Transverse colon (tissue), 4 donors: ENCODE data around the gene ASCL1. TPM values are rescaled to one million over a fixed set of nuclear protein-coding genes. Genes with fewer than 3 reads are reported as not detected.

Experiments
- DNase-seq: peaks from one replicate; pipeline ENCODE4 v3.0.0-alpha.2; 2019
- H3K27ac ChIP-seq, 4 donors: fragments of 200-600 bp; sonication (generic); 2 replicates each; pipeline ENCODE4 v1.5.1; 2016 to 2018; ENCODE audit warnings: inconsistent platforms in 4 of 4
- H3K27me3 ChIP-seq: fragments of 200-600 bp; sonication (generic); 2 replicates; pipeline ENCODE4 v1.5.1; 2017; ENCODE audit warnings: inconsistent platforms
- H3K36me3 ChIP-seq, 4 donors: fragments of 200-600 bp; sonication (generic); 2 replicates each; pipeline ENCODE4 v1.5.1; 2017 to 2019; ENCODE audit warnings: inconsistent platforms in 4 of 4
- H3K4me1 ChIP-seq, 4 donors: fragments of 200-600 bp; sonication (generic); 2 replicates each; pipeline ENCODE4 v1.5.1; 2017 to 2020; ENCODE audit warnings: inconsistent platforms in 4 of 4
- H3K4me3 ChIP-seq, 4 donors: fragments of 200-600 bp; sonication (generic); 1 replicate in 1 of 4; 2 replicates in 3 of 4; pipeline versions ENCODE4 v1.5.1 to v1.6.1; 2017 to 2019; ENCODE audit warnings: inconsistent platforms in 4 of 4
- H3K9me3 ChIP-seq, 2 donors: fragments of 200-600 bp; sonication (generic); 2 replicates each; pipeline ENCODE4 v1.5.1; 2017 to 2019; ENCODE audit warnings: inconsistent platforms in 2 of 2
- CTCF ChIP-seq, 5 experiments: fragments of 200-600 bp in 3 of 5; fragments of 450-650 bp in 2 of 5; sonication (generic) in 3 of 5; IDR thresholded peaks; 1 replicate in 2 of 5; 2 replicates in 3 of 5; pipeline ENCODE4 v1.5.1; 2016 to 2017; ENCODE audit warnings: antibody characterized with exemption in 5 of 5, inconsistent platforms in 3 of 5, mild to moderate bottlenecking in 2 of 5, moderate library complexity in 1 of 5
- EP300 ChIP-seq: sonication (generic); formaldehyde crosslinking; IDR thresholded peaks from one replicate; pipeline ENCODE4 v1.6.1; 2017; ENCODE audit warnings: antibody characterized with exemption, low read depth
- POLR2A ChIP-seq: fragments of 450-650 bp; IDR thresholded peaks from one replicate; pipeline ENCODE4 v1.6.1; 2016; ENCODE audit warnings: antibody characterized with exemption, mild to moderate bottlenecking, moderate library complexity
- POLR2AphosphoS5 ChIP-seq, 3 donors: sonication (generic); formaldehyde crosslinking; IDR thresholded peaks; one replicate each; pipeline ENCODE4 v1.6.1; 2016; ENCODE audit warnings: antibody characterized with exemption in 3 of 3
- WGBS, 2 donors: methylation state at CpG; one replicate each; pipeline ENCODE4 v1.1.5; 2018; ENCODE audit warnings: low coverage in 1 of 2; 5-methylcytosine and 5-hydroxymethylcytosine counted together
- in situ Hi-C, 4 donors: fragments of 200-750 bp; cut with MboI; loops; one replicate each; pipeline versions ENCODE4 v1.15.0 to v1.15.1; 2017; ENCODE audit warnings: low sequenced_read_pairs in 3 of 4, low pct_ligation_motif_present in 1 of 4, low pct_unique_long_range_greater_than_20kb in 1 of 4
- intact Hi-C: fragments of 100-400 bp; cut with DNase I; formaldehyde crosslinking; loops from one replicate; pipeline ENCODE4 v1.15.1; 2023; ENCODE audit warnings: low total_unique reads
- total RNA-seq, 4 donors: library from RNA; depleted of rRNA; stranded (reverse); fragments of >200 nt; gene quantifications; one replicate each; pipeline ENCODE4 v1.1.0, GENCODE V29; 2016

ASCL1 gene
- total RNA-seq, 4 donors from 2014 or later, result not detected

GRCh38 chr12:102933168-102933567, 24.3 kb upstream of the ASCL1 start:
- in situ Hi-C loops, result loop anchor here in 1 of 4 donors (25.0 kb wide), 1 partner anchor 604 kb away; no protein-coding TSS in a partner anchor

GRCh38 chr12:102939059-102939458, 18.4 kb upstream of the ASCL1 start:
- 59% methylated on average over 2 of the region's 2 CpGs; no CpG with 5 or more reads in 1 of the 2 donors for WGBS, 2 donors
- Histone ChIP-seq H3K4me3 (no peak overlapping the region), H3K36me3 (no peaks in the 10 kb centered on the region), H3K9me3 (no peaks in the 10 kb centered on the region), H3K27me3 (no peaks in the 10 kb centered on the region), H3K27ac (no peak overlapping the region), H3K4me1 (no peaks in the 10 kb centered on the region)
- DNase-seq, result no peak
- in situ Hi-C loops (loop anchor here in 1 of 4 donors (25.0 kb wide), 1 partner anchor 598 kb away; no protein-coding TSS in a partner anchor), intact Hi-C loops (no loop called here)
- TF ChIP-seq EP300 (no peak), CTCF (IDR thresholded peaks at IDR 0.05) (no peak), POLR2AphosphoS5 (IDR thresholded peaks at IDR 0.05) (no peak), POLR2A (no peak)

More at GRCh38 chr12:102933168-102933567, 24.3 kb upstream of the ASCL1 start:
- H3K36me3 ChIP-seq, result no peaks in the 10 kb centered on the region
- DNase-seq, result no peak
- no peaks in the 10 kb centered on the region for H3K4me1 ChIP-seq
- H3K9me3 ChIP-seq, result no peaks in the 10 kb centered on the region
- intact Hi-C loops, result no loop called here
- H3K27me3 ChIP-seq, result no peaks in the 10 kb centered on the region
- H3K4me3 ChIP-seq, result no peak overlapping the region
- TF ChIP-seq CTCF (IDR thresholded peaks at IDR 0.05) (no peak), EP300 (no peak), POLR2AphosphoS5 (IDR thresholded peaks at IDR 0.05) (no peak), POLR2A (no peak)
- H3K27ac ChIP-seq, result no peak overlapping the region
- WGBS, 2 donors, result 40 to 61% methylated on average over 1 of the region's 1 CpG

- intact Hi-C loops (no loop called here), in situ Hi-C loops (loop anchor here in 2 of 4 donors (10.0 to 25.0 kb wide), 2 partner anchors 598 to 605 kb away; no protein-coding TSS in a partner anchor)
- H3K27ac ChIP-seq, result no peak overlapping the region
- no peaks in the 10 kb centered on the region for H3K4me1 ChIP-seq
- WGBS, 2 donors, result 72% methylated on average over 2 of the region's 2 CpGs; no CpG with 5 or more reads in 1 of the 2 donors
- no peak for TF ChIP-seq CTCF (IDR thresholded peaks at IDR 0.05)
- no peak for TF ChIP-seq POLR2A
- no peak for TF ChIP-seq POLR2AphosphoS5 (IDR thresholded peaks at IDR 0.05)
- TF ChIP-seq EP300, result no peak
- H3K4me3 ChIP-seq, result no peak overlapping the region
- no peaks in the 10 kb centered on the region for H3K36me3 ChIP-seq
- DNase-seq, result no peak
- H3K9me3 ChIP-seq, result no peaks in the 10 kb centered on the region
- H3K27me3 ChIP-seq, result no peaks in the 10 kb centered on the region
Measured at GRCh38 chr12:102939670-102940222, 17.7 kb upstream of the ASCL1 start.

- DNase-seq, result no peak
- WGBS, 2 donors, result 48% methylated on average over 2 of the region's 2 CpGs; no CpG with 5 or more reads in 1 of the 2 donors
- peaks cover 25% of the 10 kb centered on the region for H3K27me3 ChIP-seq
- no peaks in the 10 kb centered on the region for H3K36me3 ChIP-seq
- intact Hi-C loops (loop anchor here (5.0 kb wide), 1 partner anchor 601 kb away; no protein-coding TSS in a partner anchor), in situ Hi-C loops (loop anchor here (5.0 to 25.0 kb wide), 3 partner anchors 591 to 601 kb away; no protein-coding TSS in a partner anchor)
- TF ChIP-seq CTCF (IDR thresholded peaks at IDR 0.05), result no peak
- TF ChIP-seq POLR2A, result no peak
- no peak for TF ChIP-seq EP300
- TF ChIP-seq POLR2AphosphoS5 (IDR thresholded peaks at IDR 0.05), result no peak
- H3K4me3 ChIP-seq, result no peak overlapping the region
- no peaks in the 10 kb centered on the region for H3K4me1 ChIP-seq
- no peaks in the 10 kb centered on the region for H3K9me3 ChIP-seq
- H3K27ac ChIP-seq, result no peak overlapping the region
Measured at GRCh38 chr12:102946042-102946441, 11.4 kb upstream of the ASCL1 start.
